HG03045 (cell line): Measurements from ENCODE around the gene PAPPA2.

Experiments used
- ATAC-seq: cut with Tn5 transposase; IDR thresholded peaks from one replicate; pipeline ENCODE4 v1.9.1; 2021; ENCODE audit warnings: mild to moderate bottlenecking, moderate library complexity; ENCODE audit not compliant: unreplicated experiment

Gene PAPPA2

DNA sequence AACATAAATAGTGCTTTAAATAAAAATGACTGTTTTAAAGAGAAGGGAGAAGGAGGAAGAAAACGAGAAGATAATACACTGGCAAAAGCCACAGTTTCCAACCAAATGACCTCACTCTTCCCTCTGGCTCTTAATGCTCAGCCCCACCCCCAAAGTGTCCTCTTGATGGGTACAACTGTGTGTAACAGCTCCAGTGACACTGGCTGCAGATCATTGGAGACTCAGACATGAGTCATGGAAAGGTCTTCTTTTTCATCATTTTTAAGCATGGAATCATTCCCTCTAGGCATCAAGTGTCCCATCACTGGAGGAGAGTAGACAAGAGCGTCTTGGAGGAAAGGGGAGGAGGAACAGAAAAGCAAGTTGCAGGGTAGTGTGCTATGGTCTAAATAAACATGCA, 333.0 kb downstream of the PAPPA2 start:
- no peak for ATAC-seq

DNA sequence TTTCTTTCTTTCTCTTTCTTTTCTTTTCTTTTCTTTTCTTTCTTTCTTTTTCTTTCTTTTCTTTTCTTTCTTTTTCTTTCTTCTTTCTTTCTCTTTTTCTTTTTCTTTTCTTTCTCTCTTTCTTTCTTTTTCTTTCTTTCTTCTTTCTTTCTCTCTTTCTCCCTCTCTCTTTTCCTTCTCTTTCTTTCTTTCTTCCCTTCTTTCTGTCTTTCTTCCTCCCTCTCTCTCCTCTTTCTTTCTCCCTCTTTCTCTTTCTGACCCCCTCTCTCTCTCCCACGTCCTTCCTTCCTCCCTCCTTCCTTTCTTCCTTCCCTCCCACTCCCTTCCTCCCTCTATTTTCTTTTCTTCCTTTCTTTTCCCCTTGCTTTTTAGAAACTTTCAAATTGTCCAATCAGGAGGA, 333.6 kb downstream of the PAPPA2 start:
- ATAC-seq = no peak

DNA sequence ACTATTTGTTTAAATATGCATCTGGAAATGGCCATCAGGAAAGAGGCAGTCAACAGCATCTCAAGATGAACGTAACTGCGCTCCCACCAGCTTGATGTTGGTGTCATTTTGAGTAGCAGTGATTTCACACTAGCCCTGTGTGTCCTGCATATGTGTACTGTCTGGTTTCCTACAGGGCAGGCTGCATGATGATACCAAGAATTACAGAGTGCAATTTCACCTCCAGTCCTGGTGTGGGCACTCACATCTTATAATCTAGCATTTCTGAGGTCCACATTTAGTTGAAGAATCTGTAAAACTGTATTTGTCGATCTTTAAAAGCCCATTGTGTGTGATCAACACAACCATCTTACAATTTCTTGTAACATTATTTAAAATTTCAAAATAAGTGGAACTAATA, 336.4 kb downstream of the PAPPA2 start:
- ATAC-seq = no peak

DNA sequence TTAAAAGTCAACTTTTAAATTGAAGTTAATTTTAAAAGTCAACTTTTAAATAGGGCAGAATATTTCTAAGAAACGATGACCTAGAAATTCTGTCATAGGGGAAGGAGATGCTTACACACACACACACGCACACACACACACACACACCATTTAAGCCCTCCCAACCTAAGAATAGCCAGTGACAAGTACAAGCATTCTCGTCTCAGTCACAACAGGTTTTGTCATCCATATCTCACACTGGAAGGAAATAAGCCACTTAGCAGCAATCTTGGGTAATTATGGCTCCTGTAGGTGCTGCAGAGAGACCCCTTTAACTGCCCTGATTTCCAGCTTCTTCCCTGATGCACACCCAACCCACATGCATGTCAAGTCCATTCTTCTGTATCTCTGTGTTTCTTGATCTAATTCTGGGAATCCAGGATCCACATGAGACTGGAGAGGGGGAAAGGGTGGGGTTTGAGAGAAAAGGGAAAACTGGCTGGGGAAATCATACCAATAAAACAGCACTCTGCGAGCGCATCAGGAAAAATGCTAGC, 338.1 kb downstream of the PAPPA2 start:
- no peak for ATAC-seq

DNA sequence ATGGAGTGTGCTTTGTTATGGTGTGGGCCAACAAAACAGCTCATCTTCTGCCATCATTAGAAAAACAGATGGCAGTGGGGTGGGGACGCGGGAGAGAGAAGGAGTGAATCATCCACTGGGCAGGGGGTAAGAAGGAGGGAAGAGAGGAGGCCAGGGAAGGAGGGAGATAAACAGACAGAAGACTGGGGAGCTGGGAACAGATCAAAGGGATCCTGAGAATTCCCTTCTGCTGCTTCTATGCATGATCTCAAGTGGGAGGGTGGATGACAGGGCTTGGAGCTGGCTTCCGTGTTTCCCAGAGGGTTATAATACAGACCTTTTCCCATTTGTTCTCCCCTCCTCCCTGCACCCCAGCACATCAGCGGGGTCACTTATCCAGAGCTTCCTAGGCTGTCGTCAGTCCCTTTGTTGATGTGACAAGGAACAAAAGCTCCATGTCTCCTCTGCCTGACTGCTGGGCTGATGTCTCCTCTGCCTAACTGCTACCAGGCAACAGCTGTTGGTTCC, 338.6 kb downstream of the PAPPA2 start:
- no peak for ATAC-seq

DNA sequence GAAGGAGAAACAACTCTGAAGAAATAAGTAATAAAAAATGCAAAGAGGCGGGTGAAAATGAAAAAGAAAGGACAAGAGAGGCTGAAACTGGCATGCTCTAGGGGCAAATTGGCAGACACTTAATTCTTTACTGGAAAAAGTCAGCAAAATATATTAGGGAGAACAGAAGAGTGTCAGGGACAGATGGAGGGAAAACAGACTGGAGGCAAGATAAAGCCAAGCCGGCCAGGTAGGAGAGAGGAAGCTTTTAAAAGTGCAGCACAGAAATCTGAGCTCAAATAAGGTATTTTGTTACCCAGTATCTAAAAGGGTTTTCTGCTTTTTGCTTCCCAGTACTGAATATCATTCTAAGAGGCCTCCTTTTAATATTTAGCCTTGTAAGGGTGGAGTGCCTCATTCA, 339.3 kb downstream of the PAPPA2 start:
- no peak for ATAC-seq

DNA sequence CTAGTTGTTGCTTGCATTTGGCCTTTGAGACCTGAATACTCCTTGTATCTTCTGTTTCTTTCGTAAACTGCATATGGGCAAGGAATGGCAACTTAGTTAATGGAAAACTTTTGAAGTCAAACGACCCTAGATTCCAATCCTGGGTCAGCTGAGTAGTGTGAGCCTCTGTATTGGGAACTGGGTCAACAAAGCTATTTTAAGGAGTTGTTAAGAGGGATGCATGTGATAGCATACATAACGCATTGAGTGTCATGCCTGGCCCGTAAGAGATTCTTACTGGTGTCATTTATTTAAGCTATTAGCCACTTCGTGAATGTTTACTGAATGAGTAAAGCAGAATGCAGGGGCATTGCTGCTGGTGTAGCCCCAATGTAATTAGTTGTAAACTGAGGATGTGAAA, 340.1 kb downstream of the PAPPA2 start:
- no peak for ATAC-seq

DNA sequence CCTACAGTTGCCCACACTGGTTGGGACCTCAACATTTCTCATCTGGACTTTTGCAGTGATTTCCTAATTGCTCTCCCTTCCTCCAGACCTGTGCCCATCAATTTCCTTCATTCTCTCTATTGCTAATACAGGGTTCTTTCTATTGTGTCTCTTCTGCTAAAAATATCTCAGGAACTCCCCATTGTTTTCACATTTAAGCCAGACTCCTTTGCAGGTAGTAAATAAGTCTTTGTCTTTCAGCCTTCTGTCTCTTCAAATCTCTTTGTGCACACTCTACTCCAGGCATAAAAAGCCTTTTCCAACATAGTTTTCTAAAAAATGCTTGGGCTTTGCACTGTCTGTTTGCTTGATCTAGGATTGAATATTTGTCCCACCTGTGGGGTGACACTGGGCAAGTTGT, 340.6 kb downstream of the PAPPA2 start:
- no peak for ATAC-seq

DNA sequence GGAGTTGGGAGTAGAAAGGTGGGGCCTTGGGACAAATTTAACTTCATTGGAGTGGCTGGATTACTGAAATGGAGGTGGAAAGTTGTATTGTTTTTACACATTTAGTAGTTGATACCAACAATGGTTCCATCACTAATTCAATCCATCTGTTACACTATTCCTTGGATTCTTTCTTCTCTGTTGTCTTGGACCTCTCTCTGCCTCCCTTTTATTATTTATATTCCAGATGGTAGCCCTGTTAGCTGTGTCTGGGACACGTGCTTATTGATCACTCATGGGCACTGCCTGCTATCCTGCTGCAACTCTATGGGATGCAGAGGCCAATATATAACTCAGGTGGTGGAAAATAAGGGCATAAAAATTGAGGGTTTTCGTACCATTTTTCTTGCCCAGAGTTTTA, 346.3 kb downstream of the PAPPA2 start:
- ATAC-seq = no peak

DNA sequence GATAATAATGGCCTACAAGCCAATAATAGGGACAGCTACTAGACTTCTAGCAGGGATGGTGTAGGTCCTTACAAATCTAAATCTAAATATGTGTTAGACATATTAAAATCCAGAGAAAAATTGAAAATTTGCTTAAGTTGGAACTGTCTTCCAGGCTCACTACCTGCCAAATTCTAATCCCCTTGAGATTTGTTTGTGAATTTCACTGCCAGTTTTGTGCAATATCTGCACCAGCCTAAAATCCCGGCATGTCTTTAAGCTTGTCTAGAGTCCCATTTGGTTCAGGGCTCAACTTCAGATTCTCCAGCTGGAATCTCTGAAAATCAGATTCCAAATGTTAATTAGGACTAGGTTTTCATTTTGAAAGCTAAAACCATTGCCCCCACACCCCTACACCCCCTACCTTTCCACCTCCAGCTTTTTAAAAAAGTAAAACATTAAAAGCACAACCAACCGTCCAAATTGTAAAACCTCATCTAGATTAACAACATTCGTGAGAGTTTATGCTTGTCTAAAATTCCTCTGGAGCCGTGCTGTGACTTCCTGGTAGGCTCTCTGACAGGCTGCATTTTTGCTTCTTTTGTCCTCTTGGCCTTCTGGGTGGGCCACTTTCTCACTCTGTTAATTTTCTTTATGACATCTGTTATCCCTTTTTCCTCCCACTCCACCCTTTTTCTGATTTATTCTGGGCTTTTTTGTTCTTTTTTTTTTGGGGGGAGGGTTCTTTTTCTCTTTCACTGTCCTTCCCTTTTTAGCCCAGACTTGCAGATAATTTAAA, 348.7 kb downstream of the PAPPA2 start:
- no peak for ATAC-seq

DNA sequence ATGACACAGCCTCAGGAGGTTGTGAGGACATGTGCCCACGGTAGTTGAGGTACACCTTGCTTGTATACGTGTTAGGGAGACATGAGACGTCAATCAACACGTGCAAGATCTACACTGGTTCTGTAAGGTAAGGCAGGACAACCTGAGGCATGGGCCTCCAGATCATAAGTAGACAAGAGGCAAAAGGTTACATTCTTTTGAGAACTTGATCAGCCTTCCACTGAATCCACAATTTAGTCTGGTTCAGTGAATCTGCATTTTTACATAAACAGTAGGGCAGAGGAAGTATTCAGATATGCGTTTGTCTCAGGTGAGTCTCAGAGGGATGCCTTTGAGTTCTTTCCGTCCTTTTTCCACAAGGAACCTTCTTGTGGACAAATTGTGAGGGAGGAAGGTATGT, 352.6 kb downstream of the PAPPA2 start:
- ATAC-seq = no peak

DNA sequence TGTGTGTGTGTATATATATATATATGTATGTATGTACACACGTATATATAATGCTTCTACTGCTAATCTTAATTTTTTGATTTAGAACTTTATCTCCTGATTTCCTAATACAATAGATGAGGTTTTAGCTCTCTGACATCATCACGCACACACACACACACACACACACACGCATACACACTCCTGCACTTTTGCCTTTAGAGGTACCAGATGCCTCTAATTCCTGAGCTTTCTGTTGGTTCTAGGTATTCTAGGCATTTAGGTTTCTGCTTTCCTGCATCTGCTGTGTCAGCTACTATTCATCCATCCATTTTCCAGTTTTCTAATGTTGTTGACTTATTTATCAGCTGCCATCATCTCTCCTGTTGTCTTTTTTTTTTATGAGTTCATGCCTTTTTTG, 353.3 kb downstream of the PAPPA2 start:
- ATAC-seq = no peak

DNA sequence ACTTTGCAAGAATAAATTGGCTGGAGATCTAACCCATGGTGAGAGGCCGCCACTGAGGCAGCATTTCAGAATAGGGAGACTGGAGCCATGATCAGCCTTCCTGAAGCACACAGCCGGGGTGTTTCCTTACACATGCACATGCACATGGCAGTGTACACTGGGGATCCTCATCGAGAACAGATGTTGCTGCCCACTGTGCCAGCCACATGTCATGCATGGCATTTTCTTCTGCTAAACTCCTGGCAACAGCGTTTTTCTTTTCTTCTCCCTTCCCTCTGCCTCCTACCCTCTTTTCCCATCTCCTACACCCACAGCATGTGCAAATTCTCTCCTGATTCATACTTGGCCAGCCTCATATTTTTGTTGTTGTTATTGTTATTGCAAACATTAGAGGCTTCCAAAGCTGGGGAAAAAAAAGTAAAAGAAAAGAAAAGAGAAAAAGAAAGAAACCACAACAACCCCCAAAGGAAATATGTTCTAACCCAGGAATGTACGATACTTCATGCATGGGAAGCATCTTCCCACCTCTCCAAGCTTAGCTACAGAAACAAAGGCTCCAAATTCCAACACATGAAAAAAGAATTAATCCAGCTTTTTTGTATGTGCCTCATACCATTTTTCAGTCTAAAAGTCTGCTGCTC, 357.5 kb downstream of the PAPPA2 start:
- ATAC-seq = no peak

DNA sequence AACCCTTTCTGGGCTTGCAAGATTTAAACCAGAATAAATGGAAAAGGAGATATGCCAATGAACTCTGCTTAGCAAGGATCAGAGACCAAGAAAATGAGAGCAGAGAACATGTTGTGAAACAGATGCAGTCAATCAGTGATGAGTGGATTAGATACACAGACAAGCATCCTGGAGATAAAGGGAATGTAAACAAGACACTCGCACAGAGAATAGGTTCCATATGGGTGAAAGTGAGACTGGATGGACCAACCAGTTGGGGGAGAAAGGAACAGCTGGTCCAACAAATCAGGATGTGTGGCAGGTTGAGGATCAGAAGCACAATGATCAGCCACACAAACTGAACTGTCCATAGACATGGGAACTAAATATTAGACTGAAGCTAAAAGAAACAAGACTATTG, 363.3 kb downstream of the PAPPA2 start:
- ATAC-seq = no peak

DNA sequence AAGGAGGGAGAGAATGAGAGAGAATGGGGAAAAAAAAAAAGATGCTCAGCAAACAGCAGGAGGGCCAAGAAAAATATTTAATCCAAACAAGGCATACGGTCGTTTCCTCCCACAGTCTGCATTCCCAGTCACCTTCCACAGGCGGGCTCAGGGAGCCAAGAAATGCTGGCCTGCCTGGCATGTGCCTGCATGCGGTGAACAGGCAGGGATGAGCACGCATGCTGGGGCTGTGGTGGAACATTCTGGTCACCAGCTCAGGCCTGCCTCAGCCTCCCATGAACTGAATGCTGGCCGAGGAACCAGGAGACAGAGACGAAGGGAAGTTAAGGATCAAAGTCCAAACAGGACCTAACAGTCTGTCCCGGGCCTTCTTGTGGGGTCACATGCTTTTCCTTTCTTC, 366.3 kb downstream of the PAPPA2 start:
- ATAC-seq = no peak

DNA sequence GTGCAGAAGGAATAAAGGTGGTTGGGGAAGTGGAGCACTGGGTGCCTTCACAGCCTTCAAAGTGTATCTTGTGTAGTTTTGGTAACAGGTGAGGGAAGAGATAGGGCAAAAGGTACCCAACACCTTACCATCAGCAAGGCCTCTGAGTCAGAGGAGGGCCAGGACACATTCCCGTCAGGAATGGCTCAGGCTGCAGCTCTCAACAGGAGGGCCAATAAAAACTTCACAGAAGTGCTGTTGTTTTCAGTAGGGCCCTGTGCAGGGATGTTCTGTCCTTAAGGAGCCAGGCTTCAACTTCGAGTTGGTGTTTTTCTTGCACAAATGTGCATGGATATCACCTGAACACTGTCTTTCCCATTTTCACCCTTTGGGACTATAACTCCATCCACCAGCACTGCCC, 368.2 kb downstream of the PAPPA2 start:
- no peak for ATAC-seq

DNA sequence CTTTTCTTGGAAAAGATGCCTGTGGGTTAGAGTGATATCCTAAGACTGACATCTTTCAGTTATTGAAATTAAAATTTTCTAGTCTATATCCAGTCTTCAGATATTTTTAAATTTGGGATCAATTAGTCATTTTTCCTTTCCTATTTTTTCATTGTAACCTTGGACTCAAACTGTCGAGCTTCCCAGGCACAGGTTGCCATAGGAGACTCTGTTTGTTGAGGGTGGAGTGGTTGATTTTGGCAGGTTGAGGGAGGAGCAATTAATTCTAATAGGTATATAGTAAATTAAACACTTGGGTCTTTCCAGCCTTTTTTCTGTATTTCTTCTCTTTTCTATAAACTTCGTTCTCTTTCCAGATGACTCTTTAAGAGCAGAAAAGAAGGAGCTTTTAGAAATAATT, 374.7 kb downstream of the PAPPA2 start:
- no peak for ATAC-seq

DNA sequence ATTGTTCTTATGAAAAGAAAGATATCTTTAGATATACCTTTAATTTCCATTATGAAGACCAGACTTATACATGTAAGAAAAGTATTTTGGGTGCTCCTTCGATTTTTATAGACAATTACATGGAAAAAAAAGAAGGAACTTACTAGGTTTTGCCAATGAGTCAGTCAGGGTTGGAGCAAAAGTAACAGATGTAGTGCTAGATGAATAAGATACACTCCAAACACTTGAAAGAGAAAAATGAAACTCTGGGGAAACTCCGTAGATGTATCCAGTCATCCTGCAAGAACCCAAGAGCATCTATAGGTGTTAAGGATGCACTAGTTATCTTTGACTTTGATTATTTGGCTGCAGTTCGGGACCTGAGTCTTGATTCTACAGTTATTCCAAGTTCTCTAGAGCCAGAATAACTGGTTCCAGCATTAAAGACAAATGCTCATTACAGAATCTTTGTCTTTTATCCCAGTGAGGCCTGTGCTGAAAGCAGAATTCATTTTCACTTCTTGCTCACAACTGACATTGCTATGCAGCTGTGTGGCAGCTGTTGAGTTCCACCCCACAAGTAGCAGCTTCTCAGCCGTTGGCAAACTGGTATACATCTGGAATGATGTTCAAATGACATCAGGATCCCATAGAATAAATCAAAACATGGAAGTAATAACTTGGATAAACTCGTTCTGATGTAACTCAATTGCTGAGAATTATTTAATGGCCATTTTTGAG, 375.5 kb downstream of the PAPPA2 start:
- no peak for ATAC-seq

DNA sequence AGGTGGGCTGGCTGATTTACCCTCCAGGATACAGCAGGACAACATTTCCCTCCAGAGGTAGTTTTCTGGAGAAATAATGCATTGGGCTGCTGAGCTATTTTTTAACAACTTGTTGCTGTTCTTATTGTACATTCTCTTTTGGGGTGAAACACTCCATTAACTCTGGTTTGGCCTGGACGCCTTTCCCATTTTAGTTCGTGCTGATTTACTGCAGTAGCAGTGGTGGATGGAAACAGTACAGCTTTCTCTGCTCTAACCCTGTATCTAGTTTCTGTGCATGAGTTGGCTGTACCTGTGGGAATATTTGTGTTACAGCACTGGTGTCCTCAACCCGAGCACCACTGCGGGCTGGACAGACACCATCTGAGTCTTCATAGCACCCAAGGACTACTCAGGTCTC, 376.2 kb downstream of the PAPPA2 start:
- ATAC-seq = no peak

DNA sequence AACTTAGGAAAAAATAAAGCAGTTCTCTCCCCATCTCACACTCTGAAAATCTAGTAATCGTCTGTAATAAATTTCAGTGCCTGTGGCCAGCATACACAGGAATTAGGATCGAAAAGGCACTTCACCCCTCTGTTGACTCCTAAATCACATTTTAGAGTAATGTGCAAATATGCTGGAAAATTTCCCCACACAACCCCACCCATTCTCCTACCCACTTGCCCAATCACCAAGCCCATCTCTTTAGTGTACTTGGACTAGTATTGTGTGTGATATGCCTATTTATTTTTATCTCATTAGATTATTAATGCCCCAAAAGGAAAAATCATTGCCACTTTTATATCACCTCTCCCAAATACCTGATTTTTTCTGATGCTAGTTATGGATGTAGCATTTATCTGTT, 378.3 kb downstream of the PAPPA2 start:
- no peak for ATAC-seq

DNA sequence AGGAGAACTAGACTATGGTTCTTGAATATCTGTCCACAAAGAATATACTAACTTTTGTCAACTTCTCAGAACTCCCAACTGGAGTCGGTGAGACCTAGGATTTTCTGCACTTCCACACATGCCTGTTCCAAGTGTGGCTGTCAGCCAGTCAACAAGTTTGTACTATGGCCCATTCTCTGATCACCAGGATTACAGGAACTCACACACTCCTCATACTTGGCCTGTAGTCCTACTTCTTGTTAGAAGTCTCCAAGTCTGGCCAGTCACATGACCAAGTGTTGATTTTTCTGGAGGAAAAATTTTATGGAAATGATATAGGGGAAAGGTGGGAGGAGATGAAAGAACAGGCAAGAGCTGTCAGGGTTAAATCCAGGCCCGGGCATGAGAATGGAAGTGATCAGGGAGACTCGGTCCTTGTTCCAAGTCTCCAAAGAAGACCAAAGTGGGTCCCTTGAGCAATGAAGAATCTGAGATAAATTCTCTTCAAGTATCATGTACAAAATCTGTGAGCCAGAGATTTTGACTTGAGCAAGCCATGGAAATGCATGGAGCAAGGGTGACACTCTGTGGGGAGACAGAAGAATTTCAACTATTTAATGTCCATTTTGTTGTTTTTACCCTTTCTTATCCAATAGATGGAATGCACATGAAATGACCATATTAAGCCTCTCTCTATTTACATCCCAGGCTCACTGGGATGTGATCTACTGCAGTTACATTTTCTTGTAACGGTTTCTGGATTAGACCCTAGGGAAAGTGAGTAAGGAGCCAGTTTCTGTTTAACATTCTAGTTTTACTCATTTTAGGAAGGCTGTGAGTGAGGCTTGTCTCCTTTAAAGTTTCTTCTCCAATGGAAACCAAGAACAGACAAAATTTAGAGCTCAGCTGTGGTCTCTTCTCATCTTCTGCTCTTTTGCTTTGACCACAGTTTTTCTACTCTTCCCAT, 380.6 kb downstream of the PAPPA2 start:
- no peak for ATAC-seq
